DMS79 (cell line): ENCODE measurements around the gene TANGO6.
A peak's percentile ranks its signal among the peaks of the same experiment; 100 is the strongest.

Experiments
- DNase-seq: peaks from one replicate; lab custom pipeline; 2025; lab: John Stamatoyannopoulos, UW

TANGO6 gene

DNA sequence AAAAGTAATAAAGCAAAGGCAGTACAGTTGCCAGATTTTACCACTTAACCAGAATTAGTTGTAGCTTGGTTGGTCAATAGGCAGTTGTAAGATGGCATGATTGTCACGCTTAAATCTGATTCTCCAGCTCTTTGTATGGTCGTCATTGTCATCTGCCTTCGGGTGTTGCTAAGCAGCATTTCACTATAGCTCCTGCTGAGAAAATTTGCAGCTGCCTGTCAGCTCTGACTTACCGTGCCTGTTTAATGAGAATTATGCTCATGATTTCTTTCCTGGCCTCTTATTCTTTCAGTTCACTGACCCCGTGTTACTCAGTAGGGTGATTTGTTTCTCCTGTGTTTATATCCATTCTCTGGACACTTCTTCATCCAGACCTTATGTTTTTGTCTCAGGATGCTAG lies 66.7 kb downstream of the TANGO6 start:
- no peak for DNase-seq

DNA sequence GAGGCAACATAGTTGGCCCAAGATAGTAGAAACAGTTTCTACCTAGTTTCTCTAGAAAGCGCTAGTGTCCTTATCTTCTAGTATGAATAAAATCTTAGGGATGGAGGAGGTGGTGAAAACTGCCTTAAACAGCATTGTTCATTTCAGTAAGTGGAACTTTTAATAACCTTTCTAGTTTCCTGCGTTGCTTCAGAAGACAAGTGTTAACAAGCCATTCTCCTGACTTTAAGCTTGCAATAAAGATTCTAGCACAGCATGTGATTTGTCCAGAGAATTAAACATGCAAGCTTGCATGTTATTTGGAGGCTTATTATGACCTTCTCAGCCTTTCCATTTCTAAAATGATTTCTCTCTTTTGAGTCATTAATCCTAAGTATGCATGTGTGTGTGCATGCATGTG lies 72.3 kb downstream of the TANGO6 start:
- DNase-seq, result no peak

DNA sequence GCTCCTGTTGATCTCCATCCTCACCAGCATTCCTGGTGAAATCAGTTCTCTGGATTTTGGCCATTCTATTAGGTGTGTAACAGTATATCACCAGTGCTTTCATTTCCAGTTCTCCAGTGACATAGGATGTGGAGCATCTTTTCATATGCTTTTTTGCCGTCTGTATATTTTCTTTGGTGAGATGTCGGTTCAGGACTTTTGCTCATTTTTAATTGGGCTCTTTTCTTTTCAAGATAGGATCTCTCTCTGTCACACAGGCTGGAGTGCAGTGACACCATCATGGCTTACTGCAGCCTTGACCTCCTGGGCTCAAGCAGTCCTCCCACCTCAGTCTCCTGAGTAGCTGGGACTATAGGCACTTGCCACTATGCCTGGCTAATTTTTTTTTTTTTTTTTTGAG lies 74.2 kb downstream of the TANGO6 start:
- no peak for DNase-seq

DNA sequence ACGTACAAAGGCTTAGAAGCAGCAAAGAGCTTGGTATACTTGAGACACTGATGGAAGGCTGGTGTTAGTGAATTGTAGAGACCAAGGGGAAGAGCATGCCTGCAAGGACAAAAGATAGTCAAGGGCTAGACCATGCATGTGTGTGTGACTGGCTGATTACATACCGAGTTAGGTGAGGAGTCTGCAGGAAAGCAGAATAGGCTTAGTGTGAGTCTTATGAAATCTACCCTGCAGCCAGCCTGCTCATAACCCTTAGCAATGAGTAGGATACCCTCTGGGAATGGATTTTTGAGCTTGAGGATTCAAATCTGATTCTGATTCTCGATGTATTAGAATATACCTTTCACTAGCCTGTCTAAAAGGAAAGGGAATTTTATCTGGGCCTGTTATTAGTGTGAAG lies 77.0 kb downstream of the TANGO6 start:
- DNase-seq, result no peak

DNA sequence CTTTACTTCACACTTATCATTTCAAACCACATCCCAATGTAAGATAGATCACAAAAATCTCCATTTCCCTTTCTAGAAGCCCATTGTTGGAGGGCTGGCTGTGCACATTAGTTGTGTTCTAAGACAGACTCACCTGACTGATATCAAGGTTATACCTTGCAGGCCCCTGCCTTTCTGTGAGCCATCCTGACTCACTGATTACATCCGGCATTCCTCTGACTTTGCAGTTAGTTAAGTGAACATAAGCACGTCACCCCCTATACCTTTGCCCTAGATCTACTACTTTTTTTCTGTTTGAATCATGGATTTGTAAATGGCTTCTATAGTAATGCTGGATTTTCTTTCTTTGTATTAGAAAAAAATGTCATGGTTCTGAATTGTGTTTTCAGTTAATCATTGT lies 78.3 kb downstream of the TANGO6 start:
- DNase-seq, result no peak

DNA sequence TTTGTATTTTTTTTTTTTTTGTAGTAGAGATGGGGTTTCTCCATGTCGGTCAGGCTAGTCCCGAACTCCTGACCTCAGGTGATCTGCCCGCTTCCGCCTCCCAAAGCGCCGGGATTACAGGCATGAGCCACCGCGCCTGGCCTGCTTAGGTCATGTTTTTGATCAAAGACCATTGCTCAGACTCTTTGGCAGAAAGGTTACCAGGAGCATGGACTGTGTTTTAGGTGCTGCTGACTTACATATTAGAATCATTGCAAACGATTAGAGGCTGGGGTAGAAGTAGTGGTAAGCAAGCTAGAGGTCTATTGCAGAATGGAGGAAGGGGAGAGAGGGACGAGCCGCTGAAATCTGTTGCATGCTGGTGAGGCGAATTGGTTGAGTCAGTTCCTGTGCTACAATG lies 79.8 kb downstream of the TANGO6 start:
- no peak for DNase-seq

DNA sequence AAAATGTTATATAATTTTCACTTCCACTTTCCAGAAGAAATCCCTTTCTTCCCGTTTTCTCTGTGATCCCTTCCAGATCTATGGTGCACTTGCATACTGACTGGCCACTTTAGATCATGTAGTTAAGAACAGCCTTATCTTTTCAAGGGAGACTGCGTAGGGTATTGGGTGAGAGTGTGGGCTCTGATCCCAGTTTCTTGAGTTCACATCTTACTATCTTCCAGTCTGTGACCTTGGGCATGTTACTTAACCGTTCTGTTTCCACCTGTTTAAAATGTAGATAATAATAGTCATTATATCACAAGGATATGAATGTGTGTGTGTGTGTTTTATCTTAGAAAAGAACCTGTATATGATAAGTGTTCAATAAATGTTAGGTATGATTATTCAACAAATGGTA lies 83.7 kb downstream of the TANGO6 start:
- no peak for DNase-seq

DNA sequence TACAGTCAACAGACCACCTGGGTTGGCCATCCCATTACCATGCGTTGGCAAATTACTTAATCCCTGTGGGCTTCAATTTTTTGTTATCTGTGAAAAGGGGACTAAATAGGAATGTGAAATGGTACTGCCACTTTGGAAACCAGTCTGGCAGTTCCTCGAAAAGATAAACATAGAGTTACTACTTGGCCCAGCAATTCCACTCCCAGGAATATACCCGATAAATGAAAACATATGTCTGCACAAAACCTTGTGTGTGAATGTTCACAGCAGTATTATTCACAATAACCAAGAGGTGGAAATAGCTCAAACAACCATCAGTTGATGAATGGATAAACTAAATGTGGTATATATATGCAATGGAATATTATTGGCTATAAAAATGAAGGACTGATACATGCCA lies 87.9 kb downstream of the TANGO6 start:
- no peak for DNase-seq

DNA sequence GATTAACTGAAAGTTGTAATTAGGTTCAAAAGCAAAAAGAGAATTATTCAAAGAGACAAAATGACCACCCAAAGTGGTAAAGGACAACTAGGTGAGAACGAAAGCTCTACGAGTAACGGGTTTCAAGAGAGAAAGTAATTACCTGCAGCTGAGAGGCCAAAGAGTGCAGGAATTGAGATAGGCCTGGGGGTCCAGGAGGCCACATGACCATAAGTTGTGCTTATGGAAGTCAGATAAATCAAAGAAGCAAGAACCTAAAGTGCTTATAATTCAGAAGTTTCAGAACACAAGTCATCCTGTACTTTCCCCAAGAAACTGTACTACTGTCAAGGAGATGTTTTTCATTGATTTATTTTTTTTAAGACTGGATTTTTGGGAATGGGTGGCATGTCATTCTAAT lies 91.1 kb downstream of the TANGO6 start:
- no peak for DNase-seq

DNA sequence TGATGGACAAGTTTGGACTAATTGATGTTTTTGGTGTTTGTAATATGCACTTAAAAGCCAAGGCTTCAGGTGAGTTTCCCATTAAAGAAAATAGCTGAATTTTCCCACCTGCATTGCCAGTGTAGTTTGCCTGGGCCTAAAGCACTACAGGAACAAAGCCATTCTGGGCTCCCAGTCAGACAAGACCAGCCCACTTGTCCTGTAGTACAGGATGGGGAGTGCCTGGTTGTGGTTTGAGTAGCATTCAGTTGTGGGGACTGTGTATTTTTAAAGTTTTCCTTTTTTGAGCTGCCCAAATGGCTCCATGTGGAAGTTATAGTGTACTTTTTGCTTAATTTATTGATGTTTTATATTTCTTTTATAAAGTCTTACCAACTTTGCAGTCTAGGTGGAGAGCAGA lies 91.7 kb downstream of the TANGO6 start:
- no peak for DNase-seq

DNA sequence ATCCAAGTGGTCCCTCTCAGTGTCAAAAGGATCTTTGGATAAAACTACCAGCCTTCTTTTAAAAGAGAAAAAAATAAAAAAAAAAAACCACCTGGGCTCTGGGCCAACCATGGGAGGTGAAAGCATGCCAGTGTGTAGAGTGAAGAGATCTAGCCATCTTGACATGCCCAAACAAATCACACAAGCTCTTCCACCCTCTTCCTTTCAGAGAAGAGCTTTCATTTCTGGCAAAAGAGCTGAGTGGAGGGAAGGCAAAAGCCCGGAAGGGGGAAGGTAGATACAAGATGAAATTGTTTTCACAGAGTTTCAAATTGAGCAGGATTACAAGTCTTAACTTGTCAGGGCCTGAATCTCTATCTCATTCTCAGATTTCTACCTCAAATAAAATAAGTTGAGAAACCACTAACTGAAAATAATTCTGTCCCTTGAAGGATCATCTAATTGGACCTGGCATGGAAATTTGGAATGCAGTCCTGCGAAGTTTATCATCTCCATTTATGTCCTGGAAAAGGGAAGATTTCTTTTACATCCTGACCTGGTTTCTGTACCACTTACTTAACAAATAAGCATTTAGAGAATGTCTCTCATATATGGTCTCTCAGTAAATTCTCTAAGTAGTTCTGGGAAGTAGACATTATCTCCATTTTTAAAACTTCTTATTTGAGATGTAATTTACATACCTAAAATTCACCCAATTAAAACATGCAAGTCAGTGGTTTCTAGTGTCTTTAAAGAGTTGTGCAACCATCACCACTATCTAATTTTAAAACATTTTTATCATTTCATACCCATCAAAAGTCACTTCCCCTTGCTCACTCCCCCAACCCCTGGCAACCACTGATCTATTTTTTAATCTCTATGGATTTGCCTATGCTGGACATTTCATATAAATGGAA lies 93.7 kb downstream of the TANGO6 start:
- DNase-seq, result peak; percentile 90

DNA sequence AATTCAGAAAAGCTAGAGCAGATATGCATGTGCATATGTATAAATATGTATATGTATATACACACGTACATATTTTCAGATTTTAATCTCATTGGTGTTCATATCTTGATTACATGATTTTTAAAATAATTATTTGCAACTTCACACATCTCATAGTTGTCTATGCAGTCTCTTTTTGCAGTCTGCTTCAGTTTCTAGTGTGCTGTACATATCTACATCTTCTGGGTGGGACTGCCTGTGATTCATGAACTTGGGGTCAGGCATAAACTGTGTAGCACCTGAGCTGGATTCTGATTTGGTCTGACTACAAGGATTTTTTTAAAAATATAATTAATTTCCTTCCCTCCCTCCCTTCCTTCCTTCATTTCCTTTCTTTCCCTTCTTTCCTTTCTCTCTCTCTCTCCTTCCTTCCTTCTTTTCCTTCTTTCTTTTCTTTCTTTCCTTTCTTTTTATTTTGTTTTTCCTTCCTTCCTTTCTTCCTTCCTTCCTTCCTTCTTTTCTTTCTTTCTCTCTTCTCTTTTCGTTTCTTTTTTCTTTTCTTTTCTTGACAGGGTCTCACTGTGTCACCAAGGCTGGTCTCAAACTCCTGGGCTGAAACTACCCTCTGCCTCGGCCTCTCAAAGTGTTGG lies 96.5 kb downstream of the TANGO6 start:
- no peak for DNase-seq

DNA sequence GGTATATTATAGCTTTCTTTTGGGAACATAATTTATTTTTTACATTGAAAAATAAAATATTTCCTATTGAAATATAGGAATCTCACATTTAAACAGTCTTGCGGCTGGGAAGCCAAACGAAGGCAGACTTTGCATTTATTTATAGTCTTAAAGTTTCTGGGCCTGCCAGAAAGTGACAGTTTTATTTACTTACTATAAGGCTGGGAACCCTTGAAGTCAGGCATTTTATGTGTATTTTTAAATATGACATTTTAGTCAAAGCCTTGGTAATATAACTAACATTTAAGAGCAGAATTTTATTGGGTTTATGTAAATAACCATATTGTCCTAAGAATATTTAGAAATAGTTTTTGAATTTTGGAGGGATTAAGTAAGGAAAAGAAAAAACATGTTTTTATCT lies 97.5 kb downstream of the TANGO6 start:
- no peak for DNase-seq

DNA sequence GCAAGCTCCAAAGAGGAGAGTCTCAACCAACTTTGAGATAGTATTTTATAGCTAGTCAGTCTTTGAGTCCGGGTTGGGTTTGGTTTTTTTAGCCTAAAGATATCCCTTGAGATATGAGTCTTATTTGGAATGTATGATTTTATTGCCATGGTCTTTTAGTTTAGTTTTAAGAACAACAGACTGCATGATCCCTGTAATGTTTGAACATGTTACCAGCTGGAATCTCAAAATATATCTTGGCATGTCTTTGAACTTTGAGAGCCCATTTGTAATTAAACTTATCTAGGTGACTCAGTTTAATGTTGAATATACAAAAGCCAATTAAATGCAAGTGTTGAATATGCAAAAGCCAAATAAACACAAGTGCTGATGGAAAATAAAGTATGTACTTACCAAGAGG lies 100.6 kb downstream of the TANGO6 start:
- no peak for DNase-seq

DNA sequence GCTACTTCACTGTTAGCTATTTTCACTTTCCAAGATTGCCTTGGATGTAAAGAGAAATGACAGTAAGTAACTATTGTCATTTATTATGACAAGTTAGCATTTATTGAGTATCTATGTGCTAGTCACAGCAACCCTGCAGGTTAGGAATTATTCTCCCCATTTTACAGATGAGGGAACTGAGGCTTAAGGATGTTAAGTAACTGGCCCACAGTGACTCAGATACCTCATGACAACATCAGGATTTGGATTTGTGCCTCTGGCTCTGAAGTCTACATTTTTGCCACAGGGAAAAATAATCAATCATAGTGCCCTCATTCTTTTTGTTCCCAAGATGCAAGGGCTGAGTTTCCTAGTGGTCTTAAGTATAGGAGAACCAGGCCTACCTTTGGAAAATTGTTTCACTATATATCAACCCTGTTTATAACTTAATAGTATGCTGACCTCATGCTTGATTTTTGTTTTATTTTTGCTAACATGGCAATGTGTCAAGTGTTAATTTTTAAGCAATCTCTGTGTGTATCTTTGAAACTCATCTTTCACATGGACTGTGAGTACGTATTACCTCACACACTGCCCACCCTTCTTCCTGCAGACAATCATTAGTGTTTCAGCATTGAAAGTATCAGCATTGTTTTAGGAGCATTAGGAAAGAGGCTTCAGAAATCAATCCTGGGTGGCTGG lies 105.0 kb downstream of the TANGO6 start:
- no peak for DNase-seq

DNA sequence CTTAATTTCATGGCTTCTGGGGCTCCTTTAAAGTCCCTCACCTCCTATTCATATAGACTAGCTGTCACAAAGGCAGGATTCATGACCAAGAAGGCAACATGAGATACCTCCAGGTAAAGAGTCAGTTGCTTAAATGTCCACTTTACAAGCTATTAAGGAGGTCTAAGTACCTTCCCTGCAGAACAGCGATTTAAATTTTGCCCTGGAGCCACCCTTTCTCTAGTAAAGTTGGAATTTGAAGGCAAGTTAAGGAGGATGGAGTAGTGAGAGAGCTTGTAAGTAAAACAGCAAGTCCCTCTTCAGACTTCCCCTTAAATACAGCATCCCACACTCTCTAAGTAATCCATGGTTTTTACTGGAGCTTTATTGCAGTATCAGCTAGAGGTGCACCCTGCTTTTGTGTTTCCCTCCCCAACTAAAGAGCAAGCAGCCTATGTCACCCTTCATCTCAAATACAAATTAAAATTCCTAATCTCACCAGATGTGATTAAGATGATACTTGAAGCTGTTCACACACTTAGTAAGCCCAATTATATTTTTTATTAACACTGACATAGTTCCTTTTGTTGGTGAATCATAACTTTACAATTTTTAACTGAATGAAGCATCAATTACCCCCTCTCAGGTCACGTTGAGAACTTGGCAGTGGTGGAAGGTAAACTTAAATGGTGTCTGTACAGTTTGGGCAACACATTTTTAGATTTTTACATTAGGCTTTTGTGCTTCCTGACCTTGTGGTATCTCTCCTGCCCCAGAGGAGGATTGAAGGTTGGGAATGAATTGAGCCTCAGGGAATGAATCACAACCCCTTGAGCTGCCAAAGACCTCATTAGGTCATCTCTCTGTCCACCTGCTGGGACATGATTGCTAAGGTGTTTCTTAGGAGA lies 108.9 kb downstream of the TANGO6 start:
- peak; percentile 69 for DNase-seq

DNA sequence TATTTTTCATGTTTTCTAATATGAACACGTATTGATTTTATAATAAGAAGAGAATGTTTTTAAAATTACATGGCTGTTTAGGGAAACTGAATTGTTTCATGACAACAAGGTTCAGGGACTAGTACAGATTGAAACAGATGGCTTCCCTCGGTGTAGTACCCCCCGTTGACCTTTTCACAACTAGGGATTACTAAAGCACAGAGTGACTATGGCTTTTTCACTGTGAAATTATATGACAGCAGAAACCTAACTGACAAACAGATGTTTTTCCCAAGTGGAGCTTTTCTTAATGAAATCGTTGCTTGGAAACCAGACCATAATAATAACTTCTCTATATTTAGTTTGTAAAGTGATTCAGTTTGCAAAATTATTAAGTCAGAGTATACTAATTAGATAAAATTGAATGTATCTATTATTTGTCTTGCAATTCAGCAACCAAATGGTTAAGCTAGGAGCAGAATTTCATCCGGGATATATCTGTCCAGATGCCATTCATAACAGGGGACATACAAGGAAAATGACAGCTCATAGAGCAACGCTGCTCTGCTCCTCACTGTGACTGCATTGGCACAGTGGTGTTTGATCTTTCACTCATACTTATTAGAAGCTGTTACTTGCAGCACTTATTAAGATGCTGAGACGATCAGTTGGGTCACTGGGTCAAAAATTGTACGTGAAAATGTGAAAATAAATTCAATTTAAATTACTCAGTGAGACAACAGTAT lies 111.7 kb downstream of the TANGO6 start:
- no peak for DNase-seq

DNA sequence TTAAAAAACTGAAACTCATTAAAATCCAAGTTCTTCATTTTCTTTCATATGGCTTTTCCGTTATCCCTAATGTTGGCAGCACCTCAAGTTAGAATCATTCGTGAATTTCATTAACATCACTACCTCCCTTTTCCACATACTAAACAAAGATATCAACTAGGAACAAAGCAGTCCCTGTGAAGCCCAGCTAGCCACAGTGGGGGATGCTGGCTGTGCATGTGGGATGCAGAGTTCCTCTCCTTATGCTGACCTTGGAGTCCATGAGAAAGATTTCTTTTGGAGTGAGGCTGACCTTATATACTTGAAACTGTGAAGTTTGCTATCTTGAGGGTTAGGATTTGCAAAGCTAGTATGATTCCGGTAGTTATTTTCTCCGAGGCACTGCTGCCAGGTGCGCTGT lies 117.6 kb downstream of the TANGO6 start:
- DNase-seq, result no peak

DNA sequence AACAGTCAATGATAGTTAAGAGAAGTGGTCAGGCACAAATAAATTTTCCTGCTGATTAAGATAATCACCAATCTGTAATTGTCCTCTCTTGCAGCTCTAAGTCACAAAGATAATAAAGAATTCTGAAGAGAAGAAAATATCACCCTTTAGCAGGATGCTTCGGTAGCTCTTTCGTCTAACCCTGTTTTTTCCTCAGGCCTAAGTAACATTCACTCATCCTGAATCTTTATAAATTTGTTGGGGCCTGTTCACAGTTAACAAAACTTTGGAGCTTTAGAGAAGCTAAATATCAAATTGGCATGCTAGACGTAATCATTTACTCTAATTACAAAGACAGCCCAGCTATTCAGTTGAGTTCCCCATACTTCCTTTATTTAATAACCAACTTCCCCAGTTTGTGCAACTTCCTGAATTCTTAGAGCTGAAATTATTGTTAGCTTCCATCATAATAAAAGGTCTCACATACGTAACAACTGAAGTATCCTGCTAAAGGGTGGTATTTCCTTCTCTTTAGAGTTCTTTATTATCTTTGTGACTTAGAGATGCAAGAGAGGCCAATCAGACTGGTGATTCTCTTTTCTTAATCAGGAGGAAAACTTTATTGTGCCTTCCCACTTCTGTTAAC lies 118.6 kb downstream of the TANGO6 start:
- DNase-seq, result no peak

DNA sequence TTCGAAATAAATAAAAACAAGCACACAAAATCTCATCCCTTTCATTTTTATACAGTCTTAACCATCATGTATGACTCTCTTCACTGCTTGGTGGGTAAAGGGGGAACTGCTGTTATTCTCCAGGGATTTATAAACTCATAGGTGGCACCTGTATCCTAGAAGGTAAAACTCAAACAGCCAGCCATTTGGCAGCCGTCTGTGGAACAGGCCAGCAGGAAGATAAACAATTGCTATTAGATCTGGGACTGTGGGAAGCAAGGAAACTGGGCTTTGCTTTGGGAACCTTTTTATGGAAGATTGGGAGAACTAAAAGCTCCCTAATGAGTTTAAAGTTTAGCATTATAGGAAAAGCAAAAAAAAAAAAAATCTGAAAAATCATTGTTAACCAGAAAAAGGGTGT lies 126.0 kb downstream of the TANGO6 start:
- no peak for DNase-seq

DNA sequence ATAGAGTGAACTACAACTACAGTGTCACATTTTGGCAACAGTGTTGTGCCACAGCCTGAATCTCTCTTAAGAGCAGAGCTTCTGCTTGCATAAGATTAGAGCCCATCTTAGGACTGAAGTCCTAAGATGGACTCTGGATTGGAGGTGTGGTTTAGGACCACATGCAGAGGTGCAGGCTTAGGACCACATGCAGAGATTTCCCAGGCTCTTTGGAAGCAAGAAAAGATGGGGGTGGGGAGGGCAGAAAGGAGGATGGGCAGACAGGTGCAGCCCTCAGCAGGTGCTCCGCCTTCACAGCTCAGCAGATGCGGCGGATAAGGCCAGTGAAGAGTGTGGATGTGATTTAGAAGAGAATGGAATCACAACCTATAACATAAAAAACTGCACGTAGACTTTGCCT lies 128.7 kb downstream of the TANGO6 start:
- DNase-seq, result peak; percentile 2
